Spleen (tissue), 11 donors: ENCODE results near the gene DIABLO. TPM values are rescaled to one million over a fixed set of nuclear protein-coding genes. Genes with fewer than 3 reads are reported as not detected.
A peak's percentile ranks its signal among the peaks of the same experiment; 100 is the strongest.

ENCODE experiments used
- DNase-seq: peaks from one replicate; pipeline ENCODE4 v3.0.0-alpha.2; 2020
- H3K27ac ChIP-seq, 8 donors: fragments of 200-600 bp; sonication (generic) in 7 of 8; 1 replicate in 4 of 8; 2 replicates in 4 of 8; pipeline versions ENCODE4 v1.5.0 to v1.8.0; 2016 to 2021; ENCODE audit warnings: inconsistent platforms in 4 of 8, mild to moderate bottlenecking in 4 of 8, moderate library complexity in 1 of 8
- H3K27me3 ChIP-seq, 7 donors: fragments of 200-600 bp; sonication (generic) in 6 of 7; replicated peaks in 1 of 7; 1 replicate in 4 of 7; 2 replicates in 3 of 7; pipeline versions ENCODE4 v1.5.0 to v1.8.0; 2016 to 2021; ENCODE audit warnings: inconsistent platforms in 3 of 7, mild to moderate bottlenecking in 1 of 7
- H3K36me3 ChIP-seq, 6 donors: fragments of 200-600 bp; sonication (generic) in 5 of 6; 1 replicate in 4 of 6; 2 replicates in 2 of 6; pipeline versions ENCODE4 v1.5.0 to v1.8.0; 2016 to 2021; ENCODE audit warnings: inconsistent platforms in 2 of 6
- H3K4me1 ChIP-seq, 6 donors: fragments of 200-600 bp; sonication (generic) in 5 of 6; 1 replicate in 3 of 6; 2 replicates in 3 of 6; pipeline versions ENCODE4 v1.5.0 to v1.8.0; 2016 to 2021; ENCODE audit warnings: inconsistent platforms in 3 of 6
- H3K4me3 ChIP-seq, 8 donors: fragments of 200-600 bp; sonication (generic) in 7 of 8; 1 replicate in 4 of 8; 2 replicates in 4 of 8; pipeline versions ENCODE4 v1.5.0 to v1.8.0; 2016 to 2021; ENCODE audit warnings: inconsistent platforms in 4 of 8, mild to moderate bottlenecking in 4 of 8, moderate library complexity in 2 of 8
- H3K9me3 ChIP-seq, 8 donors: fragments of 200-600 bp; sonication (generic) in 7 of 8; 1 replicate in 4 of 8; 2 replicates in 4 of 8; pipeline versions ENCODE4 v1.5.0 to v1.8.0; 2016 to 2021; ENCODE audit warnings: inconsistent platforms in 4 of 8
- POLR2A ChIP-seq, 3 donors: fragments of 450-650 bp; IDR thresholded peaks; one replicate each; pipeline ENCODE4 v1.5.1; 2017; ENCODE audit warnings: antibody characterized with exemption in 3 of 3, mild to moderate bottlenecking in 1 of 3
- POLR2AphosphoS5 ChIP-seq, 3 donors: sonication (generic); formaldehyde crosslinking; IDR thresholded peaks; one replicate each; pipeline ENCODE4 v1.5.1; 2017; ENCODE audit warnings: antibody characterized with exemption in 3 of 3
- WGBS, 5 donors: extraction: QIAGEN DNeasy Blood & Tissue Kit in 3 of 5; methylation state at CpG; one replicate each; pipeline versions ENCODE4 v1.1.5 to v1.1.7; 2013 to 2018; 5-methylcytosine and 5-hydroxymethylcytosine counted together
- intact Hi-C: fragments of 100-400 bp; cut with DNase I; formaldehyde crosslinking; loops from one replicate; pipeline ENCODE4 v1.15.0; 2023; ENCODE audit warnings: low total_unique reads
- polyA plus RNA-seq, 3 donors: library from polyadenylated mRNA; stranded (reverse); fragments of 200-250 nt; gene quantifications; one replicate each; pipeline ENCODE4 v1.2.1, GENCODE V29; 2013
- total RNA-seq, 7 donors: library from RNA; depleted of rRNA in 3 of 7; stranded (reverse); fragments of >200 nt in 3 of 7; fragmentation: NEBNext Ultra II Directional in 4 of 7; extraction: Animal tissue kit (Norgen Biotek cat#: 25700) in 4 of 7; gene quantifications; one replicate each; pipeline versions ENCODE4 v1.1.0 to v1.2.1, GENCODE V29; 2016 to 2021
- TF ChIP-seq, protein P1 (sequence below), 11 experiments: fragments of 200-600 bp in 7 of 11; fragments of 450-650 bp in 4 of 11; sonication (generic) in 4 of 11; IDR thresholded peaks in 8 of 11; conservative IDR thresholded peaks in 3 of 11; 1 replicate in 7 of 11; 2 replicates in 4 of 11; pipeline versions ENCODE4 v1.4.0 to v1.8.0; 2016 to 2021; ENCODE audit warnings: antibody characterized with exemption in 11 of 11, inconsistent platforms in 4 of 11, mild to moderate bottlenecking in 1 of 11
- donor health status: healthy with polysubstance abuse.
- donor health status: DM: no; HTN: no; CAD: no; lungs with moderate emphysema.
- donor health status: DM: no; HTN: no; CAD: no.
- donor health status: Bipolar disorder and iron deficiency.
- donor health status: healthy.
- donor health status: DM: no; HTN: no; CAD: no.
- donor health status: DM: yes; HTN: yes; CAD: no.

DIABLO gene
- total and polyA plus RNA-seq, 10 donors, result 30.5 to 55.7 (median 39.4) TPM

DNA sequence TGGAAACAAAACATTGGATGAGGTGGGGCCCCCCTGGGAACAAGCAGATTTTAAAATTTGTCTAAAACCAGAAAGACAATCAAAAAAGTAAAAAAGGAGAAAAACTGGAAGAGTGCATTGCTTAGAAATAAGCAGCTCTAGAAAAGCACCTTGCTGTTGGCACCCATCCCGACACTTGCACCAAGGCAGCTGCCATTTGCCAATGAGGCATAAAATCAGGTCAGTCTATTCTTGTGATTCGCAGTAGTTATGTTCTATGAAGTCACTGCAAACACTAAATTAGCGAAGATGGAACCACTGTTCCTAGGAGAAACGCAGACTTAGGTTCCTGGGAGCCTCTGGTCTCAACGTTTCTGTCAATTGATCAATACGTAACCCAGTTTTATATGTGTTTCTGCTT is 24.2 kb upstream of the DIABLO start:
- H3K36me3 ChIP-seq, result peaks cover 0 to 97% (median 45%) of the 10 kb centered on the region in 6 donors
- no peak for TF ChIP-seq POLR2A (IDR thresholded peaks at IDR 0.05)
- TF ChIP-seq, protein P1, sequence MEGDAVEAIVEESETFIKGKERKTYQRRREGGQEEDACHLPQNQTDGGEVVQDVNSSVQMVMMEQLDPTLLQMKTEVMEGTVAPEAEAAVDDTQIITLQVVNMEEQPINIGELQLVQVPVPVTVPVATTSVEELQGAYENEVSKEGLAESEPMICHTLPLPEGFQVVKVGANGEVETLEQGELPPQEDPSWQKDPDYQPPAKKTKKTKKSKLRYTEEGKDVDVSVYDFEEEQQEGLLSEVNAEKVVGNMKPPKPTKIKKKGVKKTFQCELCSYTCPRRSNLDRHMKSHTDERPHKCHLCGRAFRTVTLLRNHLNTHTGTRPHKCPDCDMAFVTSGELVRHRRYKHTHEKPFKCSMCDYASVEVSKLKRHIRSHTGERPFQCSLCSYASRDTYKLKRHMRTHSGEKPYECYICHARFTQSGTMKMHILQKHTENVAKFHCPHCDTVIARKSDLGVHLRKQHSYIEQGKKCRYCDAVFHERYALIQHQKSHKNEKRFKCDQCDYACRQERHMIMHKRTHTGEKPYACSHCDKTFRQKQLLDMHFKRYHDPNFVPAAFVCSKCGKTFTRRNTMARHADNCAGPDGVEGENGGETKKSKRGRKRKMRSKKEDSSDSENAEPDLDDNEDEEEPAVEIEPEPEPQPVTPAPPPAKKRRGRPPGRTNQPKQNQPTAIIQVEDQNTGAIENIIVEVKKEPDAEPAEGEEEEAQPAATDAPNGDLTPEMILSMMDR (IDR thresholded peaks at IDR 0.05 in 8 of 11, conservative IDR thresholded peaks at IDR 0.05 in 3 of 11), result no peak
- TF ChIP-seq POLR2AphosphoS5 (IDR thresholded peaks at IDR 0.05), result no peak
- 96 to 99% (median 96%) methylated on average over 6 of the region's 6 CpGs for WGBS, 5 donors

GRCh38 chr12:122245553-122245952 is 19.7 kb upstream of the DIABLO start:
- Histone ChIP-seq H3K36me3 (peaks cover 0 to 98% (median 48%) of the 10 kb centered on the region in 6 donors), H3K9me3 (no peaks in the 10 kb centered on the region), H3K4me3 (no peak overlapping the region), H3K27me3 (no peaks in the 10 kb centered on the region), H3K4me1 (peaks cover 0 to 8% (median 3%) of the 10 kb centered on the region in 6 donors), H3K27ac (peak overlapping the region in 6 of 8 donors; percentile 2 to 72 (median 54))
- 88 to 100% (median 93%) methylated on average over 1 of the region's 1 CpG for WGBS, 5 donors
- intact Hi-C loops, result no loop called here
- TF ChIP-seq, protein P1 (IDR thresholded peaks at IDR 0.05 in 8 of 11, conservative IDR thresholded peaks at IDR 0.05 in 3 of 11), result no peak
- TF ChIP-seq POLR2AphosphoS5 (IDR thresholded peaks at IDR 0.05) (no peak), POLR2A (IDR thresholded peaks at IDR 0.05) (no peak)
- no peak for DNase-seq

More for the DNA sequence above, 24.2 kb upstream of the DIABLO start:
- no peak overlapping the region for H3K27ac ChIP-seq
- no peaks in the 10 kb centered on the region for H3K27me3 ChIP-seq
- no peak overlapping the region for H3K4me3 ChIP-seq
- intact Hi-C loops, result no loop called here
- DNase-seq, result no peak
- no peaks in the 10 kb centered on the region for H3K4me1 ChIP-seq
- H3K9me3 ChIP-seq, result no peaks in the 10 kb centered on the region

GRCh38 chr12:122244565-122245371 is 18.9 kb upstream of the DIABLO start:
- 65 to 87% (median 78%) methylated on average over 11 of the region's 11 CpGs for WGBS, 5 donors
- H3K27ac ChIP-seq, result peak overlapping the region in 6 of 8 donors; percentile 2 to 72 (median 54)
- H3K4me1 ChIP-seq, result peaks cover 0 to 8% (median 3%) of the 10 kb centered on the region in 6 donors
- no peak for DNase-seq
- no peaks in the 10 kb centered on the region for H3K9me3 ChIP-seq
- H3K4me3 ChIP-seq, result peak overlapping the region in 5 of 8 donors; percentile 2 to 62 (median 12)
- no peaks in the 10 kb centered on the region for H3K27me3 ChIP-seq
- H3K36me3 ChIP-seq, result peaks cover 0 to 98% (median 46%) of the 10 kb centered on the region in 6 donors
- intact Hi-C loops, result no loop called here
- TF ChIP-seq, protein P1 (IDR thresholded peaks at IDR 0.05 in 8 of 11, conservative IDR thresholded peaks at IDR 0.05 in 3 of 11), result no peak
- TF ChIP-seq POLR2A (IDR thresholded peaks at IDR 0.05) (no peak), POLR2AphosphoS5 (IDR thresholded peaks at IDR 0.05) (no peak)

- TF ChIP-seq POLR2A (IDR thresholded peaks at IDR 0.05), result no peak
- TF ChIP-seq, protein P1 (IDR thresholded peaks at IDR 0.05 in 8 of 11, conservative IDR thresholded peaks at IDR 0.05 in 3 of 11), result no peak
- no peak for TF ChIP-seq POLR2AphosphoS5 (IDR thresholded peaks at IDR 0.05)
- no peak for DNase-seq
- no peaks in the 10 kb centered on the region for H3K27me3 ChIP-seq
- H3K27ac ChIP-seq, result peak overlapping the region in 4 of 8 donors; percentile 47 to 72 (median 65)
- peak overlapping the region in 2 of 8 donors; percentile 23 to 62 for H3K4me3 ChIP-seq
- intact Hi-C loops, result no loop called here
- peaks cover 0 to 8% (median 3%) of the 10 kb centered on the region in 6 donors for H3K4me1 ChIP-seq
- WGBS, 5 donors, result 68 to 83% (median 73%) methylated on average over 6 of the region's 6 CpGs
- no peaks in the 10 kb centered on the region for H3K9me3 ChIP-seq
- peaks cover 0 to 98% (median 42%) of the 10 kb centered on the region in 6 donors for H3K36me3 ChIP-seq
These were observed 18.1 kb upstream of the DIABLO start for GRCh38 chr12:122243965-122244364.
